Mucosa of gallbladder (tissue), 1 donor: ENCODE measurements around the gene VPS54. TPM values are rescaled to one million over a fixed set of nuclear protein-coding genes. Genes with fewer than 3 reads are reported as not detected.

Experiments used
- DNase-seq: peaks from one replicate; pipeline ENCODE4 v3.0.0-alpha.2; 2020; ENCODE audit warnings: low spot score
- total RNA-seq: library from RNA; stranded (reverse); gene quantifications from one replicate; pipeline ENCODE4 v1.2.1, GENCODE V29; 2021
- donor health status: DM: no; HTN: no; CAD: no.

VPS54 gene, protein sequence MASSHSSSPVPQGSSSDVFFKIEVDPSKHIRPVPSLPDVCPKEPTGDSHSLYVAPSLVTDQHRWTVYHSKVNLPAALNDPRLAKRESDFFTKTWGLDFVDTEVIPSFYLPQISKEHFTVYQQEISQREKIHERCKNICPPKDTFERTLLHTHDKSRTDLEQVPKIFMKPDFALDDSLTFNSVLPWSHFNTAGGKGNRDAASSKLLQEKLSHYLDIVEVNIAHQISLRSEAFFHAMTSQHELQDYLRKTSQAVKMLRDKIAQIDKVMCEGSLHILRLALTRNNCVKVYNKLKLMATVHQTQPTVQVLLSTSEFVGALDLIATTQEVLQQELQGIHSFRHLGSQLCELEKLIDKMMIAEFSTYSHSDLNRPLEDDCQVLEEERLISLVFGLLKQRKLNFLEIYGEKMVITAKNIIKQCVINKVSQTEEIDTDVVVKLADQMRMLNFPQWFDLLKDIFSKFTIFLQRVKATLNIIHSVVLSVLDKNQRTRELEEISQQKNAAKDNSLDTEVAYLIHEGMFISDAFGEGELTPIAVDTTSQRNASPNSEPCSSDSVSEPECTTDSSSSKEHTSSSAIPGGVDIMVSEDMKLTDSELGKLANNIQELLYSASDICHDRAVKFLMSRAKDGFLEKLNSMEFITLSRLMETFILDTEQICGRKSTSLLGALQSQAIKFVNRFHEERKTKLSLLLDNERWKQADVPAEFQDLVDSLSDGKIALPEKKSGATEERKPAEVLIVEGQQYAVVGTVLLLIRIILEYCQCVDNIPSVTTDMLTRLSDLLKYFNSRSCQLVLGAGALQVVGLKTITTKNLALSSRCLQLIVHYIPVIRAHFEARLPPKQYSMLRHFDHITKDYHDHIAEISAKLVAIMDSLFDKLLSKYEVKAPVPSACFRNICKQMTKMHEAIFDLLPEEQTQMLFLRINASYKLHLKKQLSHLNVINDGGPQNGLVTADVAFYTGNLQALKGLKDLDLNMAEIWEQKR
- total RNA-seq: 22.9 TPM

DNA sequence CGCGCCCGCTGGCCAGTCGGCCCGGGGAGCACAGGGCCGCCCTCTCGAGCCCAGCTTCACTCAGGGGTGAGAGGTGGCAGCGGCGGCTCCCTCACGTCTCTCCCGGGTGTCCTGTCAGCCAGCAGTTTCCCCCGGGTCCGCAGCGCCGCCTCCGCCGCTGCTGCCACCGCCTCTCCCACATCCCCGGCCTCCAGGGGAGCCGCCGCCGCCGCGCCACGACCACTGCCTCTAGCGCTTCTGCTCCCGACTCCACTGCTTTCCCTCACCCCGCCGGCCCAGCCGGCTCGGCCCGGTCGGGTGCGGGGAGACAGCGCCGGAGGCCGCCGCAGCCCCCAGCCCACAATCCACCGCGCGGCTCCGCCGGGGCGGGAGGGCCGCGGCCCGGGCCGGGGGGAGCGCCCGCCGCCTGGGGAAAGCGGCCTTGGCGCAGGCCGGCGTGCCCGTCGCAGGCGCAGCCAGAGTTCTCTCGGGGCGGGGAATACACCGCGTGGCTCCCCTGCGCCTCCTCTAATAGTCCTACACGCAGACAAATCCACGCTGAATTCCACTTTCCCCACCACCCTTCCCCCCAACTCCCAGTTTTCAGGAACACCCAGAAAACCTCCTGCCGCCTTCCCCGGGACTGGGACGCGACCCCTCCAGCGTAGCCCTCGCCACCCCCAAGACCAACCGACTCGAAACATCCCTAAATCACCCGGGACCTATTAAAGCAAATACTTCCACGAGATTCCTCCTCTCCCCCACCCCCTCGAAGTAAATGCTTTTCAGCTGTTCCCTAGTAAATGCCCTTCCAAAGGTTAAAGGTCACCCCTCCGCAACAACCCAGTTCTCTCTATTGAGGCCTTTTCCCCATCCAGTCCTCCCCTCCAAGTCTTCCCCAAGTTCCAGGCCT is at the start of gene VPS54:
TSS of gene VPS54 (minus strand) at position 346 of the 892 bp plus-strand sequence. CDS start 35,429 bp downstream, outside the sequence.
- peak; percentile 42 for DNase-seq

GRCh38 chr2:64067326-64067725 is 48.1 kb upstream of the VPS54 start:
- DNase-seq: no peak

GRCh38 chr2:64065516-64065915 is 46.3 kb upstream of the VPS54 start:
- no peak for DNase-seq

DNA sequence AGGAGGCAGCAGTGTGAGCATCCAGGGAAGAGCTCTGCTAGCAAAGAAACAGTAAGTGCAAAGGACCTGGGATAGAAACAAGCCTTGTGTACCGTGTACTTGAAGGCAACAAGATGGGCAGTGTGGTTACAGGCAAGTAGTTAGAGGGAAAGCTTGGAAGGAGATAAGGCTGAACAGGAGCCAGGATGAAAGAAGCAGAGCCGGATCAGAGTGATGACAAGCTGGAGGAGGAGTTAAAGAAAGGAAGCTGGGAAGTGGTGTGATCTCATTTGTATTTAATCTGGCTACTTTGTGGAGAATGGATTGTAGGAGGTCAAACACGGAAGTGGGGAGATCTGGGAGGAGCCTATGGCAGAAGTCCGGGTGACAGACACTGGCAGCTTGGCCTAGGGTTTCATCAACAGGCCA is 44.7 kb upstream of the VPS54 start:
- peak; percentile 28 for DNase-seq

DNA sequence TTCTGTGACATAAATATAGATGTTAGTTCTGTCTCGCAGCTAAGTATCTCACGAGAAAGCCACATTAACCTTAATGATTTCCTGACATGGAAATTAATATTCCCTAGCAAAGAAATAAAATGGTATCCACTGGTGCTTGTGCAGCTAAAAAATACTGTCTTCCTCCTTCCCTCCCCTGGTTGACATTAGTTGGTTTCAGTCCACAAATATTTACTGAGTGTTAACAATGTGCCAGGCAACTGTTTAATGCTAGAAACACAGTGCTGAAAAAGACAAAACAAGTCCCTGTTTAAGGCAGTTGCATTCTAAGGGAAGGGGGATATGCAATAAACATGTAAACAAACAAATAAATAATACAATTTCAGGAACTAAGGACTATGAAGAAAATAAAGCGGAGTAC is 44.2 kb upstream of the VPS54 start:
- no peak for DNase-seq

DNA sequence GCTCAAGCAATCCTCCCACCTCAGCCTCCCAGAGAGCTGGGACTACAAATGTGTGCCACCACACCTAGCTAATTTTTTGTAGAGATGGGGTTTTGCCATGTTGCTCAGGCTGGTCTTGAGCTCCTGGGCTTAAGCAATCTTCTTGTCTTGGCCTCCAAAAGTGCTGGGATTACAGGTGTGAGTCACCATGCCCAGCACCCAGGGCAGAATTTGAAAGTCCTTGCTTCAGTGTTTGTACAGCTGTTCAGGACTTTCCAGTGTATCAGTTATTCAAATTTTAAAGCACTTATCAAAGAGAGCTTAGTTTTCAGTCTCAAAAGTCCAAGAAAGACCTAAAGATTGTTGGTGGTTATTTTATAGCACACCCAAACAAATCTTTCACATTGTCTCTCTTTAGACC is 43.6 kb upstream of the VPS54 start:
- no peak for DNase-seq

DNA sequence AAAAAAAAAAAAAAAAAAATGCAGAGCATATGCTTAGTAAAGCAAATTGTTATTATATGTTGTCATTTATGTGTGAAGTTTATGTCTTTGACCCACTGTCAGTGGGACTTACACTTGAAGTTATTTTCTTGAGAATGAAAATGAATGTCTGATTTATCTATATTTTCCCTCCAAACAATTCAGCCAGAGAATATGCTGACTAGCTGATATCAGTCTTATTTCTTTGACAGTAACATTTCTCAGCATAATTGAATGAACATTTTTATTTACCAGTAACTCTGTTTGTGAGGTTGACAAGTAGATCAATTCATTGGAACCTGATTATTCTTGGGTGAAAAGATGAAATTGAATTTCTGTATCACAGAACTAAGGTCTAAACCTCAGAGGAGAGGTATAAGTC is 40.0 kb upstream of the VPS54 start:
- no peak for DNase-seq

- DNase-seq: no peak
These were observed 36.8 kb upstream of the VPS54 start for GRCh38 chr2:64056021-64056420.

- DNase-seq: no peak
These were observed 35.1 kb upstream of the VPS54 start for GRCh38 chr2:64054161-64054915.

DNA sequence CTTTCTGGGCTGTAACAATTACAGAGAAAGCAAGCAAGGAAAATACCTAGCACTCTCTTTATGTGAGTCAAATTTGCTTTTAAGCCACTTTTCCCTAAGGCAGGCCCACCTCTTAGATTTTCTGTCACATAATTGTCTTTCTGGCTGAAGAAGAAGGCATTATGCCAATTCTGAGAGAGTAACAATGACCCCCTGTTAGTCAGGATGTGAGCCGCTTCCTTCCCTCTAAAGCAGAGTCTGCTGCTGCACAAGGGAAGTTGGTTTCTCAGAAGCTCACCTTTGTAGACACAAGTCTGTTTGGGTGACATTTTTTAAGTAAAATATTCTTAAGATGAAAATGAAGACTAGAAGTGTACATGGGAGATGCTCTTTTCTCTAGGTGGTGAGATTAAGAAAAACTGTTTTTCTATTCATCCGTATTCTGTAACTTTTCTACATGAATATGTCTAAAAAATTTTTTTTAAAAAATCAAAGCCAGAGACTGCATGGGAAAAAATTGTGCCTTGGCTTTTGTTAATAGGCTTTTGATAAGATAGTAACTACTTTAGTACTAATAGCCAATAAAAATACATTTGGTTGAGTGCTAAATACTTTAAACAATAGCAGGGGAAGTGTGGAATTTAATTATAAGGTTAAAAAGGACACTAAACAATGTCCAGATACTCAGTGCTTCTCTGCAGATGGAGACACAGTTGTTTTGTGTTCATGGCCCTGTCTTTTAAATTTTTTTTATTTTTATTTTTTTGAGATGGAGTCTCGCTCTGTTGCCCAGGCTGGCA is 33.4 kb upstream of the VPS54 start:
- DNase-seq: no peak

DNA sequence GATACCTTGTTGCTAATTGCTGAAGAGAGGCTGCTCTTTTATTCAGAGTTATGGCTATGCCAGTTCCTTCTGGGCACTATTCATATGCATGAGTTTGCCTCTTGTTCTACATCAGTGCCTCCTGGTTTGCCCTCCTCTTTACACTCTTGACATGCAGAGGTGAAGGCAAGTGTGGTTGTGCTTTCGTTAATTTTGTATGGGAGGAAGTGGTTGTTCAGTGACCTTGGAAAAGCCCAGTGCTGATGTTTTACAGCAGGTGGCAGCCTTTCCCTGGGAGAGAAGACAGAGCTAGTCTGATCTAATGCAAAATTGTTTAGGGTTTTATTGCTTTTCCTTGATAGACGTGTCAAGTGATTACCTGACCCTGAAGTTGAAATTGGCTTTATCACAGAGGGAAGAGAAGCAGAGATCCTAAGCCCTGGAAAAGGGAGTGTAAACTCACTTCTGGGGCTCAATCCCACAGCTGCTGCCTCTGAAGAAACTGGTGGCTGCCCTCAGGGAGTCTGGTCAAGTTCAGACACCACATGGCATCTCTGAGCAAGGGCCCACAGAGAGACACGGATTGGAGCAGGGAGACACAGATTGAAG is 30.5 kb upstream of the VPS54 start:
- peak; percentile 76 for DNase-seq

DNA sequence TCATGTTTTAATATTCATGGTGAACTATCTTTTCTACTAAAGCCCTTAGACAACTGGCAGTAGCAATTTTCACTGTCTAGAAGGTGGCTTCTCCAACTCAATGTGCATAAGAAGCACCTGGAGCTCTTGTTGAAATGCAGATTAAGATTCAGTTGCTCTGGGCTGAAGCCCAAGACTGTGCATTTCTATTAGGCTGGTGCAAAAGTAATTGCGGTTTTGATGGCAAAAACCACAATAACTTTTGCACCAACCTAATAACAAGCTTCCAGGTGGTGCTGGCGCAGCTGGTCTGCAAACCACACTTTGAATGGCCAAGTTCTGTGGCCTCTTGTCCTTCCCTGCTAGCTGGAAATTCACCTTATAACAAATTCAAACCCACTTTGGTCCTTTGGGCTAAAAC is 26.7 kb upstream of the VPS54 start:
- DNase-seq: no peak

DNA sequence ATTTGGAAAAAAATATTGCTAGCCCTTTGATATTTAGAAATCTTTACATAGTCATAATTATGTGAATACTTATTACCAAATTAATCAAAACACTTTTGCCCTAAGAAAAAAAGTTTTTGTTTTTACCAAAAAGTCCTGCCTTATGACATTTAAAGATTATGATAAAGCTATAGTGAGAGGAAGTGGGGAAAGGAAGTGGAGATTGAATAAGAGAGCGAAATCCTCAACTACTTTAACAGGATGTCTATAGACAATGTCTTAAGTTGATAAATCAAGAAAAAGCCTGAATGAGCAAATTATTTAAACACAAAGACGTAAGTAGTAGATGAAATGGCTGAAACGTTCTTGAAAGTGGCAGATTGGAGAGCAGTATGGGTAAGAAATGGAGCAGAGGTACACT is 20.9 kb upstream of the VPS54 start:
- no peak for DNase-seq

- DNase-seq: no peak
These were observed 16.9 kb upstream of the VPS54 start for GRCh38 chr2:64036034-64036705.

DNA sequence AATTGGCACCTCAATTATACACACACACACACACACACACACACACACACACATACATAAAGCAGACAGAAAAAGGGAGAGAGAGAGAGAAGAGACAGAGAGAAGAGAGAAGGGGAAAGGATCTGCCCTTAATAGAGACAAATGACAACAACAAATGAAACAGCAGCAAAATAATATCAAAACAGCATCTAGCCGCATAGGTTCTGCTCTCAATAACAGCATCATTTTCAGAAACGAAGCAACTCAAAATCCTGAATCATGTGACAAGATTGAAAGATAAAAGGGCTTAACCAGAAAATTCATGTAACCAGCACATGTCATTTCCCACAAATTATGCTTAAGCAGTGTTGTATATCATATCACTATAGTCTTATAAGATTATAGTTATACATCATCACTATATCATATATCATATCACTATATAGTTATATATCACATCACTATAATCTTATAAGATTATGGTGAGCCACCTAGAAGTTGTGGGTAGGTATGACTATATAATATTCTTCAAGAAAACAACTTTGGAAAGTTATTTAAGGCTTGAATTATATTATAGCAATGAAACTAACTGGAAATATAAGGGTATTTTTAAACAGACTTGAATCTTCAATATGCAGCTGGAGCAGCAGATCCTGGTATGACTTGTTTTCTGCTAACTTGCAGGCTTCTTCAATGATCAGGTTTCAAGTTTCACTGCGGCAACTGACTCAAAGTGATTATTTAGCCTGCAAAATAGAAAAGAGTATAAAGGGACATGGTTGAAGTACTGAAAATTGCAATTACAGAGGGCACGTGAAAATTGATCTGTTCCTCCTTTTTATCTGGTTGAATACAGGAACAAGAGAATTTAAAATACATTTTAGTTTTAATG is 16.1 kb upstream of the VPS54 start:
- DNase-seq: no peak

GRCh38 chr2:64029116-64029665 is 10.0 kb upstream of the VPS54 start:
- no peak for DNase-seq

DNA sequence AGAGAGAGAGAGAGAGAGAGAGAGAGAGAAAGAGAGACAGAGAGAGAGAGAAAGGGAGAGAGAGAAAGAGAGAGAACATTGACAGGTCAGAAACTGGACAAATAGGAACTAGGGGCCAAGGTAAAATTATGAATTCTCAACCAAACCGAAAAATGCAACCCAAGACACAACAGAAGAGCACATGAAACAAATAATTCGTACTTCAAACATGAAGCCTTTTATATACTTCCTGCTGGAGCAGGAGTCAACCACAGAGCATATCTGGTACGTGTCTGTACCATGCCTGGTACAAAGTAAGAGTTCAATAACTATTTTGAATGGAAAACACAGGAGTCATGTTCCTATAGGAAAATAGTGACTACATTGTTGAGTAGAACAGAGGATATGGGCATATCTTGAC is 6.5 kb upstream of the VPS54 start:
- DNase-seq: no peak
